H1 (cell line): Measurements from ENCODE around the gene MCF2L2. TPM values are rescaled to one million over a fixed set of nuclear protein-coding genes. Genes with fewer than 3 reads are reported as not detected.

Experiments used
- CTCF ChIA-PET: fragments of 300-600 bp; sonication (Branson Sonifier 250); formaldehyde crosslinking; loops from one replicate; lab custom pipeline; 2021; ENCODE audit not compliant: partially characterized antibody; lab: Charles Lee
- POLR2A ChIA-PET: fragments of 300-600 bp; sonication (Branson Sonifier 250); formaldehyde crosslinking; loops from one replicate; lab custom pipeline; 2021; ENCODE audit warnings: inconsistent platforms; ENCODE audit not compliant: partially characterized antibody; lab: Charles Lee
- DNase-seq, 2 experiments: peaks; one replicate each; pipeline versions ENCODE4 v3.0.0 to v3.0.0-alpha.2; 2010 to 2022; ENCODE audit warnings: low spot score in 2 of 2, low read depth in 1 of 2, mixed read lengths in 1 of 2
- FAIRE-seq: peaks from 2 replicates; lab custom pipeline; 2011; peaks lifted over from hg19 to GRCh38; lab: Jason Lieb, UNC
- H2AFZ ChIP-seq: 2 replicates; pipeline ENCODE4 v1.8.1; 2012; ENCODE audit warnings: low read length, inconsistent platforms
- H2AK5ac ChIP-seq: 2 replicates; pipeline ENCODE4 v1.6.1; 2013; ENCODE audit warnings: low read depth, low read length
- H2BK120ac ChIP-seq: replicated peaks from 2 replicates; pipeline ENCODE3; 2013; ENCODE audit warnings: low read depth, low read length, inconsistent platforms
- H2BK12ac ChIP-seq: 2 replicates; pipeline ENCODE4 v1.6.1; 2013; ENCODE audit warnings: low read depth, low read length
- H2BK15ac ChIP-seq: 2 replicates; pipeline ENCODE4 v1.6.1; 2013; ENCODE audit warnings: low read length
- H2BK20ac ChIP-seq: 2 replicates; pipeline ENCODE4 v1.6.1; 2013; ENCODE audit warnings: low read length
- H2BK5ac ChIP-seq: 2 replicates; pipeline ENCODE4 v1.6.1; 2013; ENCODE audit warnings: low read depth, low read length
- H3K14ac ChIP-seq: 2 replicates; pipeline ENCODE4 v1.6.1; 2013; ENCODE audit warnings: inconsistent platforms; ENCODE audit not compliant: insufficient read length
- H3K18ac ChIP-seq: 2 replicates; pipeline ENCODE4 v1.6.1; 2013; ENCODE audit warnings: low read length; ENCODE audit errors: extremely low read depth
- H3K23ac ChIP-seq: 2 replicates; pipeline ENCODE4 v1.6.1; 2013; ENCODE audit warnings: inconsistent platforms; ENCODE audit not compliant: insufficient read length
- H3K23me2 ChIP-seq: 2 replicates; pipeline ENCODE4 v1.6.1; 2013; ENCODE audit warnings: low read depth, low read length
- H3K27ac ChIP-seq: 2 replicates; pipeline ENCODE4 v1.6.1; 2011; ENCODE audit warnings: low read depth, low read length, inconsistent platforms
- H3K27me3 ChIP-seq, 4 experiments: replicated peaks in 1 of 4; 1 replicate in 1 of 4; 2 replicates in 3 of 4; pipeline versions ENCODE4 v1.6.1 to v1.8.1; 2011 to 2013; ENCODE audit warnings: low read length in 3 of 4, mild to moderate bottlenecking in 3 of 4, inconsistent platforms in 2 of 4, mixed read lengths in 2 of 4, moderate library complexity in 1 of 4; ENCODE audit not compliant: control insufficient read depth in 3 of 4, insufficient read depth in 3 of 4; ENCODE audit errors: extremely low read depth in 1 of 4
- H3K36me3 ChIP-seq, 4 experiments: 2 replicates each; pipeline versions ENCODE4 v1.6.1 to v1.8.1; 2011 to 2013; ENCODE audit warnings: mild to moderate bottlenecking in 4 of 4, low read length in 3 of 4, moderate library complexity in 2 of 4, control low read depth in 1 of 4, inconsistent platforms in 1 of 4; ENCODE audit not compliant: insufficient read depth in 4 of 4, control insufficient read depth in 2 of 4
- H3K4ac ChIP-seq: replicated peaks from 2 replicates; pipeline ENCODE3; 2013; ENCODE audit warnings: low read length, low read depth, mixed read lengths, inconsistent platforms; ENCODE audit not compliant: insufficient read length
- H3K4me1 ChIP-seq, 4 experiments: replicated peaks in 1 of 4; 1 replicate in 1 of 4; 2 replicates in 3 of 4; pipeline versions ENCODE4 v1.6.1 to v1.8.1; 2011 to 2013; ENCODE audit warnings: low read length in 3 of 4, inconsistent platforms in 2 of 4, mixed read lengths in 1 of 4; ENCODE audit not compliant: insufficient read depth in 4 of 4, control insufficient read depth in 3 of 4
- H3K4me2 ChIP-seq, 2 experiments: 2 replicates each; pipeline versions ENCODE4 v1.6.1 to v1.8.1; 2011 to 2013; ENCODE audit warnings: low read depth in 2 of 2, low read length in 2 of 2, control low read depth in 1 of 2, inconsistent platforms in 1 of 2, mild to moderate bottlenecking in 1 of 2; ENCODE audit not compliant: insufficient read depth in 1 of 2
- H3K4me3 ChIP-seq, 4 experiments: fragments of 200-600, 300-600 bp in 1 of 4; sonication (generic), shearing (Covaris generic), sonication (Bioruptor Twin) in 1 of 4; 2 replicates each; pipeline versions ENCODE4 v1.5.1 to v1.8.1; 2011 to 2016; ENCODE audit warnings: low read length in 4 of 4, low read depth in 3 of 4, control low read depth in 2 of 4, inconsistent platforms in 2 of 4, mild to moderate bottlenecking in 2 of 4, mixed read lengths in 1 of 4, moderate library complexity in 1 of 4; ENCODE audit not compliant: insufficient read depth in 2 of 4; ENCODE audit errors: extremely low read depth in 1 of 4
- H3K56ac ChIP-seq: replicated peaks from 2 replicates; pipeline ENCODE3; 2013; ENCODE audit warnings: low read depth, mild to moderate bottlenecking, mixed read lengths, low read length, inconsistent platforms; ENCODE audit not compliant: insufficient read length
- H3K79me1 ChIP-seq: 2 replicates; pipeline ENCODE4 v1.6.1; 2013; ENCODE audit warnings: low read depth, low read length, control low read depth
- H3K79me2 ChIP-seq, 2 experiments: 2 replicates each; pipeline versions ENCODE4 v1.6.1 to v1.8.1; 2012 to 2013; ENCODE audit warnings: low read length in 2 of 2, mild to moderate bottlenecking in 2 of 2, inconsistent platforms in 1 of 2; ENCODE audit not compliant: insufficient read depth in 2 of 2, control insufficient read depth in 1 of 2
- H3K9ac ChIP-seq, 4 experiments: replicated peaks in 1 of 4; 1 replicate in 1 of 4; 2 replicates in 3 of 4; pipeline versions ENCODE4 v1.6.1 to v1.8.1; 2011 to 2013; ENCODE audit warnings: low read depth in 3 of 4, low read length in 3 of 4, control low read depth in 2 of 4, mild to moderate bottlenecking in 2 of 4, moderate library complexity in 2 of 4, inconsistent platforms in 1 of 4; ENCODE audit errors: extremely low read depth in 1 of 4
- H3K9me3 ChIP-seq, 2 experiments: 2 replicates each; pipeline versions ENCODE4 v1.6.1 to v1.8.1; 2012 to 2013; ENCODE audit warnings: mild to moderate bottlenecking in 2 of 2, moderate library complexity in 2 of 2, control low read depth in 1 of 2, inconsistent platforms in 1 of 2, low read depth in 1 of 2, low read length in 1 of 2, mixed read lengths in 1 of 2; ENCODE audit not compliant: insufficient read depth in 2 of 2
- H4K20me1 ChIP-seq, 2 experiments: replicated peaks in 1 of 2; 2 replicates each; pipeline versions ENCODE3 to v1.8.1; 2011 to 2013; ENCODE audit warnings: inconsistent platforms in 2 of 2, low read length in 2 of 2, mild to moderate bottlenecking in 1 of 2; ENCODE audit not compliant: insufficient read depth in 2 of 2, control insufficient read depth in 1 of 2
- H4K5ac ChIP-seq: 2 replicates; pipeline ENCODE4 v1.6.1; 2013; ENCODE audit warnings: low read length, low read depth, mixed read lengths, inconsistent platforms; ENCODE audit not compliant: insufficient read length
- H4K8ac ChIP-seq: 2 replicates; pipeline ENCODE4 v1.8.0; 2013; ENCODE audit warnings: mild to moderate bottlenecking, moderate library complexity, low read length, inconsistent platforms; ENCODE audit not compliant: insufficient read depth; ENCODE audit errors: extremely low read depth
- H4K91ac ChIP-seq: replicated peaks from 2 replicates; pipeline ENCODE3; 2013; ENCODE audit warnings: low read length, mixed read lengths, inconsistent platforms; ENCODE audit not compliant: insufficient read length
- E2F6 ChIP-seq: IDR thresholded peaks from 2 replicates; pipeline ENCODE4 v1.6.1; 2012; ENCODE audit warnings: inconsistent platforms
- NANOG ChIP-seq: IDR thresholded peaks from 2 replicates; pipeline ENCODE4 v1.6.1; 2011; ENCODE audit warnings: low read length, low read depth, mild to moderate bottlenecking, inconsistent platforms; ENCODE audit not compliant: insufficient read depth, poor library complexity, severe bottlenecking
- RAD21 ChIP-seq, 2 experiments: IDR thresholded peaks in 1 of 2; conservative IDR thresholded peaks in 1 of 2; 2 replicates each; pipeline ENCODE4 v1.6.1; 2011; ENCODE audit warnings: low read depth in 2 of 2, low read length in 2 of 2, improper control_type of control experiment in 1 of 2, inconsistent platforms in 1 of 2, mild to moderate bottlenecking in 1 of 2, moderate library complexity in 1 of 2
- SIN3A ChIP-seq, 2 experiments: IDR thresholded peaks in 1 of 2; conservative IDR thresholded peaks in 1 of 2; 2 replicates each; pipeline ENCODE4 v1.6.1; 2011 to 2012; ENCODE audit warnings: low read length in 2 of 2, improper control_type of control experiment in 1 of 2, low read depth in 1 of 2, mild to moderate bottlenecking in 1 of 2
- SP1 ChIP-seq: IDR thresholded peaks from 2 replicates; pipeline ENCODE4 v1.6.1; 2011; ENCODE audit warnings: low read depth, low read length
- TAF1 ChIP-seq: IDR thresholded peaks from 2 replicates; pipeline ENCODE4 v1.6.1; 2011; ENCODE audit warnings: mild to moderate bottlenecking, low read depth, low read length
- WGBS, 2 experiments: shearing (Covaris generic) in 1 of 2; methylation state at CpG; one replicate each; pipeline versions ENCODE4 v1.1.6 to v1.1.7; 2013 to 2015; ENCODE audit warnings: low lambda C conversion rate in 2 of 2, mixed read lengths in 2 of 2, inconsistent platforms in 1 of 2, low coverage in 1 of 2, missing lambda C conversion rate in 1 of 2; ENCODE audit not compliant: insufficient replicate concordance in 2 of 2, insufficient coverage in 1 of 2, insufficient read length in 1 of 2; ENCODE audit errors: extremely low coverage in 1 of 2, missing lambda C conversion rate in 1 of 2; 5-methylcytosine and 5-hydroxymethylcytosine counted together
- polyA plus RNA-seq, 7 experiments: library from polyadenylated mRNA; depleted of rRNA in 3 of 7; stranded (reverse) in 5 of 7; unstranded in 2 of 7; fragments of >200 nt in 5 of 7; fragments of 200-250 nt in 2 of 7; gene quantifications; 1 replicate in 5 of 7; 2 replicates in 1 of 7; 4 replicates in 1 of 7; pipeline versions ENCODE4 v1.2.1 to v1.2.3, GENCODE V29; 2011 to 2013; ENCODE audit warnings: missing spikeins in 2 of 7, mixed read lengths in 2 of 7
- total RNA-seq: library from RNA; stranded (reverse); fragmentation: NEBNext Ultra II Directional; extraction: Animal tissue kit (Norgen Biotek cat#: 25700); gene quantifications from 2 replicates; pipeline ENCODE4 v1.2.1, GENCODE V29; 2021

The MCF2L2 gene
- total and polyA plus RNA-seq, 2 of the 8 experiments (the other 6 are each of a cell fraction or from before 2014, with no cell fraction given): 4.1 to 13.7 TPM

- peaks cover 4% of the 10 kb centered on the region; the same call in 1 of the 2 replicates for H3K79me1 ChIP-seq
- H3K14ac ChIP-seq: no peak overlapping the region
- H3K4me1 ChIP-seq: peaks cover 0 to 5% (median 5%) of the 10 kb centered on the region in 4 experiments; a peak in 5 of 7 replicates
- peak overlapping the region; percentile 20 for H4K91ac ChIP-seq
- H3K36me3 ChIP-seq: 0 out of 8 replicates have a peak, but pooled peaks cover 0 to 2% (median 0%) of the 10 kb centered on the region in 4 experiments
- H2AFZ ChIP-seq: peak overlapping the region; percentile 68; the same call in 1 of the 2 replicates
- DNase-seq (peak in 1 of 2 experiments; percentile 75), FAIRE-seq (no peak)
- H3K23ac ChIP-seq: no peak overlapping the region
- peaks cover 17% of the 10 kb centered on the region for H3K23me2 ChIP-seq
- H3K4me3 ChIP-seq: peak overlapping the region; percentile 83 to 97 (median 88)
- no peak overlapping the region for H2BK15ac ChIP-seq
- peaks cover 5 to 38% of the 10 kb centered on the region in 2 experiments for H3K79me2 ChIP-seq
- peak overlapping the region; percentile 17 to 69 (median 35); a peak in 5 of 7 replicates for H3K9ac ChIP-seq
- peaks cover 0 to 7% (median 3%) of the 10 kb centered on the region in 4 experiments; a peak in 5 of 7 replicates for H3K27me3 ChIP-seq
- H3K4ac ChIP-seq: no peak overlapping the region
- no peak overlapping the region for H3K18ac ChIP-seq
- no peak overlapping the region for H2BK12ac ChIP-seq
- no peak overlapping the region for H4K5ac ChIP-seq
- no peak overlapping the region for H3K27ac ChIP-seq
- CTCF ChIA-PET: interaction anchor here (0.9 kb wide), 3 partner anchors 12 to 42 kb away, joined by 3 read pairs; no protein-coding TSS in a partner anchor
- H2BK20ac ChIP-seq: no peak overlapping the region
- H2BK120ac ChIP-seq: no peak overlapping the region
- no peak overlapping the region; the same call in 1 of the 2 replicates for H2BK5ac ChIP-seq
- peak overlapping the region; percentile 89 to 94 for H3K4me2 ChIP-seq
- H4K8ac ChIP-seq: peak overlapping the region; percentile 37; the same call in 1 of the 2 replicates
- POLR2A ChIA-PET: interaction anchor here (0.6 to 2.1 kb wide), 6 partner anchors 11 to 208 kb away, joined by 3 to 14 read pairs (median 5); no protein-coding TSS in a partner anchor
- peak overlapping the region; percentile 60 for H3K56ac ChIP-seq
- H2AK5ac ChIP-seq: no peak overlapping the region
- 1% methylated on average over 28 of the region's 47 CpGs; no CpG with 5 or more reads in 1 of the 2 experiments for WGBS, 2 experiments
- H3K9me3 ChIP-seq: no peaks in the 10 kb centered on the region
- peaks cover 0 to 3% of the 10 kb centered on the region in 2 experiments for H4K20me1 ChIP-seq
- TF ChIP-seq SP1 (no peak), TAF1 (peak; percentile 8; the same call in 1 of the 2 replicates), SIN3A (conservative IDR thresholded peaks at IDR 0.05 in 1 of 2, IDR thresholded peaks at IDR 0.05 in 1 of 2; ENCODE audit: low read depth in 1 of 2, low read length in 2 of 2) (peak in 1 of 2 experiments; percentile 16; a peak in 1 of 4 replicates), NANOG (no peak), E2F6 (0 out of 2 replicates have a peak, but pooled peaks have one; percentile 29), RAD21 (IDR thresholded peaks at IDR 0.05 in 1 of 2, conservative IDR thresholded peaks at IDR 0.05 in 1 of 2; ENCODE audit: low read depth in 2 of 2, low read length in 2 of 2) (no peak)
These were observed 458 bp downstream of the MCF2L2 start for GRCh38 chr3:183427876-183428446.
